Sigmoid colon (tissue), 4 donors: Measurements from ENCODE around the gene IL1RAPL2.

Experiments used
- CTCF ChIP-seq, 4 experiments: fragments of 450-650 bp in 3 of 4; fragments of 200-600 bp in 1 of 4; IDR thresholded peaks; one replicate each; pipeline ENCODE4 v1.5.1; 2016 to 2019; ENCODE audit warnings: antibody characterized with exemption in 4 of 4, mild to moderate bottlenecking in 3 of 4, moderate library complexity in 2 of 4
- EP300 ChIP-seq, 4 donors: sonication (generic); formaldehyde crosslinking; IDR thresholded peaks; one replicate each; pipeline ENCODE4 v1.6.1; 2017; ENCODE audit warnings: antibody characterized with exemption in 4 of 4
- POLR2A ChIP-seq, 2 donors: fragments of 450-650 bp; IDR thresholded peaks; one replicate each; pipeline ENCODE4 v1.6.1; 2016; ENCODE audit warnings: antibody characterized with exemption in 2 of 2, mild to moderate bottlenecking in 2 of 2, moderate library complexity in 2 of 2
- POLR2AphosphoS5 ChIP-seq, 4 donors: sonication (generic); formaldehyde crosslinking; IDR thresholded peaks; one replicate each; pipeline ENCODE4 v1.6.1; 2017; ENCODE audit warnings: antibody characterized with exemption in 4 of 4

GRCh38 chrX:105753411-105753810 lies 1187.4 kb downstream of the IL1RAPL2 start:
- TF ChIP-seq CTCF (IDR thresholded peaks at IDR 0.05) (no peak), EP300 (IDR thresholded peaks at IDR 0.05) (no peak), POLR2AphosphoS5 (IDR thresholded peaks at IDR 0.05) (no peak), POLR2A (IDR thresholded peaks at IDR 0.05) (no peak)
